ENCODE measurements around the gene RAP2A. TPM values are rescaled to one million over a fixed set of nuclear protein-coding genes. Genes with fewer than 3 reads are reported as not detected.

Gene RAP2A
- total and polyA plus RNA-seq, 4 donors, result 3.1 to 37.2 (median 6.7) TPM

- no peak for DNase-seq (ENCODE audit: low spot score)
- Histone ChIP-seq H3K36me3 (ENCODE audit: control insufficient read depth in 4 of 4, insufficient read depth in 3 of 4, low read depth in 1 of 4, low read length in 3 of 4) (no peaks in the 10 kb centered on the region), H3K4me3 (ENCODE audit: low read depth in 1 of 3, low read length in 3 of 3) (no peak overlapping the region), H3K9me3 (ENCODE audit: control insufficient read depth in 4 of 4, low read length in 3 of 4) (peaks cover 0 to 2% (median 0%) of the 10 kb centered on the region in 4 donors), H3K4me1 (ENCODE audit: control insufficient read depth in 4 of 4, insufficient read depth in 4 of 4, low read length in 3 of 4) (no peaks in the 10 kb centered on the region), H3K27ac (ENCODE audit: low read depth in 1 of 2, low read length in 2 of 2) (no peak overlapping the region), H3K27me3 (ENCODE audit: control insufficient read depth in 4 of 4, insufficient read depth in 4 of 4, low read length in 3 of 4) (no peaks in the 10 kb centered on the region), H3K9ac (ENCODE audit: low read depth in 1 of 2, low read length in 2 of 2) (no peak overlapping the region)
- TF ChIP-seq YY1 (IDR thresholded peaks at IDR 0.05), result no peak
- peak in 1 of 2 donors; percentile 21 for TF ChIP-seq RXRA (IDR thresholded peaks at IDR 0.05)
These were observed 57.5 kb downstream of the RAP2A start for GRCh38 chr13:97491452-97491851.

DNA sequence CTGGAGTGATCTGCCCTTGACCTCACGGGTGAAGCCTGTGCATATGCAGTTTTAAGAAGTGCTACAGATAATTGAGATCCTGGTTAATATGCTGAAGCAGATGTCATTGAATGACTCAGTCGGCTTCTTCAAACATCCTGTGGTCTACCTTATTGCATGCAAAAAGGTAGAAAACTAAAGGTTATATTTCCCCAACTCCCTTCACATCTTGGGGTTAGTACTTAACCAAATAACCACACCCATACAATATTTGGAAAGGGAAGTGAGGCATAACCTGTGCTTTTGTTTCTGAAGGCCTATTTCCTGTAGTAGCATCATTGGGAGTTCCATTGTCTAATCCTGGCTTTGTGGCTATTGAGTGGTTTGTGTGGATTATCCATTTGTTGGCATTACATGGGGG, 58.3 kb downstream of the RAP2A start:
- Histone ChIP-seq H3K27me3 (ENCODE audit: control insufficient read depth in 4 of 4, insufficient read depth in 4 of 4, low read length in 3 of 4) (no peaks in the 10 kb centered on the region), H3K9me3 (ENCODE audit: control insufficient read depth in 4 of 4, low read length in 3 of 4) (peaks cover 0 to 2% (median 0%) of the 10 kb centered on the region in 4 donors), H3K4me3 (ENCODE audit: low read depth in 1 of 3, low read length in 3 of 3) (no peak overlapping the region), H3K27ac (ENCODE audit: low read depth in 1 of 2, low read length in 2 of 2) (no peak overlapping the region), H3K4me1 (ENCODE audit: control insufficient read depth in 4 of 4, insufficient read depth in 4 of 4, low read length in 3 of 4) (no peaks in the 10 kb centered on the region), H3K9ac (ENCODE audit: low read depth in 1 of 2, low read length in 2 of 2) (no peak overlapping the region), H3K36me3 (ENCODE audit: control insufficient read depth in 4 of 4, insufficient read depth in 3 of 4, low read depth in 1 of 4, low read length in 3 of 4) (no peaks in the 10 kb centered on the region)
- no peak for DNase-seq (ENCODE audit: low spot score)
- TF ChIP-seq HNF4G (IDR thresholded peaks at IDR 0.05) (no peak), EGR1 (IDR thresholded peaks at IDR 0.05; ENCODE audit: low read depth in 2 of 2) (no peak), NR2F2 (IDR thresholded peaks at IDR 0.05) (no peak), RAD21 (IDR thresholded peaks at IDR 0.05) (no peak), GABPA (IDR thresholded peaks at IDR 0.05 in 1 of 2, conservative IDR thresholded peaks at IDR 0.05 in 1 of 2) (no peak), HNF4A (conservative IDR thresholded peaks at IDR 0.05) (no peak), RXRA (IDR thresholded peaks at IDR 0.05) (no peak), ATF3 (IDR thresholded peaks at IDR 0.05) (no peak), REST (IDR thresholded peaks at IDR 0.05) (no peak), FOXA1 (IDR thresholded peaks at IDR 0.05) (no peak)
- TF ChIP-seq, protein P1, sequence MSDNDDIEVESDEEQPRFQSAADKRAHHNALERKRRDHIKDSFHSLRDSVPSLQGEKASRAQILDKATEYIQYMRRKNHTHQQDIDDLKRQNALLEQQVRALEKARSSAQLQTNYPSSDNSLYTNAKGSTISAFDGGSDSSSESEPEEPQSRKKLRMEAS (IDR thresholded peaks at IDR 0.05), result no peak
- TF ChIP-seq, protein P2, sequence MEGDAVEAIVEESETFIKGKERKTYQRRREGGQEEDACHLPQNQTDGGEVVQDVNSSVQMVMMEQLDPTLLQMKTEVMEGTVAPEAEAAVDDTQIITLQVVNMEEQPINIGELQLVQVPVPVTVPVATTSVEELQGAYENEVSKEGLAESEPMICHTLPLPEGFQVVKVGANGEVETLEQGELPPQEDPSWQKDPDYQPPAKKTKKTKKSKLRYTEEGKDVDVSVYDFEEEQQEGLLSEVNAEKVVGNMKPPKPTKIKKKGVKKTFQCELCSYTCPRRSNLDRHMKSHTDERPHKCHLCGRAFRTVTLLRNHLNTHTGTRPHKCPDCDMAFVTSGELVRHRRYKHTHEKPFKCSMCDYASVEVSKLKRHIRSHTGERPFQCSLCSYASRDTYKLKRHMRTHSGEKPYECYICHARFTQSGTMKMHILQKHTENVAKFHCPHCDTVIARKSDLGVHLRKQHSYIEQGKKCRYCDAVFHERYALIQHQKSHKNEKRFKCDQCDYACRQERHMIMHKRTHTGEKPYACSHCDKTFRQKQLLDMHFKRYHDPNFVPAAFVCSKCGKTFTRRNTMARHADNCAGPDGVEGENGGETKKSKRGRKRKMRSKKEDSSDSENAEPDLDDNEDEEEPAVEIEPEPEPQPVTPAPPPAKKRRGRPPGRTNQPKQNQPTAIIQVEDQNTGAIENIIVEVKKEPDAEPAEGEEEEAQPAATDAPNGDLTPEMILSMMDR (IDR thresholded peaks at IDR 0.05; ENCODE audit: low read depth, low read length, missing input control), result no peak
- WGBS, result 93% methylated on average over 2 of the region's 2 CpGs

All from liver (tissue), 9 donors.